Stimulated activated CD4-positive, alpha-beta T cell treated with anti-CD3 and anti-CD28 coated beads, Interleukin-15, amount 100 ng/mL, for 24 hours (primary cell): Measurements from ENCODE around the gene CLEC6A.
"Not testable (repeated sequence)": the region's sequence is repeated elsewhere in the genome, so short reads cannot be mapped to it uniquely, and the experiment has no call there.

Experiments used
- DNase-seq: peaks from one replicate; pipeline ENCODE4 v3.0.0-alpha.2; 2020

Gene CLEC6A

DNA sequence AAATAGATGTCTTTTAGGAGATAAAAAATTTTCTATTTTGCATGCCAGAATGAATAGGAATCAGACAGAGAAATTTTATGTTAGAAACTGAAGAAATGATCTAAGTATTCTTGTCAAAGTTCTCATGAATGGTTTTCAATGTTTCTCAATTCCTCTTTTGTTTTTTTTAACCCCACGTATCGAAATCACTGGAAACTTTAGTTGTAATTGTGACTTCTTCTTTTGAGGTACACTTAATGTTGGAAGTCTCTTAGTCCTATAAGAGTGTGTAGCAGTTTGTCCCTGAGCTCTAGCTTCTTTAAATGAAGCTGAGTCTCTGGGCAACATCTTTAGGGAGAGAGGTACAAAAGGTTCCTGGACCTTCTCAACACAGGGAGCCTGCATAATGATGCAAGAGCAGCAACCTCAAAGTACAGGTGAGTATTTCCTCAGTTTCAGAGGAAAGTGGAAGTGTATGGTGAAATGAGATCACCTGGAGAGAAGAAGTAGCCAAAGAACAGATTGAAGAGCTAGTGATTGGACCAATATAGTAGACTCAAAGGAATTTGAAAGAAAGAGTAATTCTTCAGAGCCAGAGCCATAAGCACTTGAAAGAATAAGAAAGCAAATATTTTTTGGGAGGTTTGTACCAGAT is at the start of gene CLEC6A:
Gene CLEC6A (plus strand): TSS at position 236 of the 634 bp plus-strand sequence. CDS start 150 bp downstream, at position 386.
- no peak for DNase-seq

- DNase-seq = not testable (repeated sequence)
Observed at GRCh38 chr12:8419576-8419975, 36.2 kb upstream of the CLEC6A start.

DNA sequence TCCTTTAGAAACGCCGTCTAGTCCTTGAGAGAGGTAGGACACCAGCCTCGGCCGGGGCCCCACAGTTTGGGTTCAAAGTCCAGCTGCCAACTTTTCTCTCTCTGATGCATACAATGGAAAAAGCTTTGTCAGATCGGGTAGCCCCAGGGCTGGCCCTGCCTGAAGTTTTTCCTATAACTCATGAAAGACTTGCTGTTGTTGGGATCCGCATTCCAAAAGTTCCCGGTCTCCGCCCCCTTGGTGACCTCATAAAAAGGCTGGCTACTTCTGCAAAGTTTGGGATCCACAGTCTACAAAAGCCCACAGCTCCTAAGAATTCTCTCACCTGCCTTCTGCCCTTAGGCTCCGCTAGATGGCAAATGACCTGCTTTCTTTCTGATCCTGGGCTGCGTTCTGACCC is 35.3 kb upstream of the CLEC6A start:
- no peak for DNase-seq

DNA sequence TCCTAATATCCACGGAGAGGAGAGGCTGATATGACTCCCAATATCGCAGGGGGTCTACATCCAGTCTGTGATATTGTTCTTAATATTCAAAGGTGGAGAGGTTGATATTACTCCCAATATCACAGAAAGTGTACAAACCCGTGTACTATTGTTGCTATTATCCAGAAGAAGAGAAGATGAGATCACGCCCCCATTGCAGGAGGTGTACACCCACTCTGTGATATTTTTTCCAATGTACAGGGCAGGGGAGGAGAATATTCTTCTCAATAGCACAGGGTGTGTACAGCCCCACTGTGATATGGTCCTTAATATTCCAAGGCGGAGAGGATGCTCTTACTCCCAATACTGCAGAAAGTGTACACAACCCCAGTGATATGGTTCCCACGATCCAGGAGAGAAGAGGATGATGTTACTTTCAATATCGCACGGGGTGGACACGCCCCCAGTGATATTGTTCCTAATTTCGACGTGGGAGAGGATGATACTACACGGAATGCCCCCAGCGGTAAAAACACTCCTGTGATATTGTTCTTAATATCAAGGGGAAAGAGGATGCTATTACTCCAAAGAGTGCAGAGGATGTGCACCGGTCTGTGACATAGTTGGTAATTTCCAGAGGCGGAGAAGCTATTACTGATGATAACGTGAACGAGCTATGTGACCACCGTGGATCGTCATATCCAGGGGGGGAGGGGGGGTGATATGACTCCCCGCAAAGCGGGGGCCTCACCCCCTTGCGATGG is 11.1 kb upstream of the CLEC6A start:
- DNase-seq = not testable (repeated sequence)

GRCh38 chr12:8445731-8446130 is 10.0 kb upstream of the CLEC6A start:
- no peak for DNase-seq

- no peak for DNase-seq
Observed at GRCh38 chr12:8446642-8447547, 8.9 kb upstream of the CLEC6A start.

- no peak for DNase-seq
Observed at GRCh38 chr12:8449355-8449859, 6.4 kb upstream of the CLEC6A start.

DNA sequence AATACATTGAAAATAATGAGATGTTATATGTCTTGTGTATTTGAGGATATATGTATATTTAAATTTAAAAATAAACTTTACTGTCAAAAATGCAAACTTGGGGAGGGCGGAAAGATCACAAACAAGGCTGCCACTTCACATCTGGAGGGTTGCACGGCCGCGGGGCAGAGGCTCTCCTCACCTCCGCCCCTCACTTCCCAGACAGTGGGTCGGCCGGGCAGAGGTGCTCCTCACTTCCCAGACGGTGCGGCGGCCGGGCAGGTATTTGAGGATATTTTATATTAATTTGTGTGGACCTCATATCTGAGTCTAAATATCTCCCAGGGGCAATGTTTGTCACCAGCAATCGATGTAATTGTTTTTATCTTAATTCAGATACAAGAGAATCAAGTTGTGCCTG is 3.7 kb upstream of the CLEC6A start:
- DNase-seq = no peak

DNA sequence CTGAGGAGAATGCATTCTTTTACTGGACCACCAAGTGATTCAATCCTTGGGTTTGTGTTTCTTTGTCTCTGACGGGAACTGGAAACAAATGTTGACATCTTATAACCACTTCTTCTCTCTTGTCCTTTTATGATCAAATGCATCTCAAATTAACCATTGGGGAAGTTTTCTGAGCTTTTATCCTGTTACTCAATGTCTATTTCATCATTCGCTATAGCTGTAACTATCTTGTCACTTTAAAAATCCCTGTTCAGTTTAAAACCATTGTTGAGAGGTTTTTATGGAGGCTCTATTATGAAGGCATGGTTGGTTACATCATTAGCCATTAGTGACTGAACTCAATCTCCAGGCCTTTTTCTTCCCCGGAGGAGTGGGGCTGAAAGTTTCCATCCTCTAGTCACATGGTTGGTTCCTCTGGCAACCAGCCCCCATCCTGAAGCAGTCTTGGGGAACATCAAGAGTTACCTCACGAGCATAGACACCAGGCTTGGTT is 2.7 kb upstream of the CLEC6A start:
- no peak for DNase-seq

GRCh38 chr12:8453796-8454195 is 2.0 kb upstream of the CLEC6A start:
- DNase-seq = no peak

DNA sequence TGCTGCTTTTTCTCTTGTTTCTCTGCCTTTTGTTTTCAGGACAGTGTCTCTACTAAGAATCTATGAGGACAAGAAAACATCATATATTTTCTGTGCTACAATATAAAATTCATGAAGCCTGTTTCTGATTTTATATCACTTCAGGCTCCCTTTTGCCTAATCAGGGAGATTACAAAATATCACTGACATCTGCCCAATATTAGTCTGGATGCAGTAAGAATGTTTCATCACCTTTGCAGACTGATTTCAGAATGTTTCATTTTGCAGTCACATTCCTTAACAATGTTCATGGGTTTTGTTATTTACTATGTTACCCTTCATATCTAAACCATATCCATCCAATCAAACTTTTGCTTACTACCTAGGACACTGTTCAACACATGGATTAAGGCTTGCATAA is 491 bp upstream of the CLEC6A start:
- DNase-seq = no peak

DNA sequence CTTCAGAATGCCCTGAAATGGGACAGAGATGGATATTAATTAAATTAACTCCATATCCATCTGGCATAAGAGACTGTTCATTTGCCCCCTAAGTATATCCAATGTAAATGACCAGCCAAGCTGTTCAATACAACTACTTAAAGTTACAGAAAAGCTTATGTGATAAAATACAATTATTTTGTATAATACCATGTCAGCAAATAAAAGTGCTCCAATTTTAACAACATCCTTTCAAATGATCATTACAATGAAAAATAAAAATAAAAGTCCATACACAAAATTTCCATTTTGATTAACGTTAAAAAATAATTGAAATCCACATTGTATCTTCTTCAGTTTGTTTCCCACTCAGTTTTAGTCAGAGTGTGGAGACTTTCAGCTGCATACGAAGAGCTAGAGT is 5.7 kb downstream of the CLEC6A start:
- no peak for DNase-seq

DNA sequence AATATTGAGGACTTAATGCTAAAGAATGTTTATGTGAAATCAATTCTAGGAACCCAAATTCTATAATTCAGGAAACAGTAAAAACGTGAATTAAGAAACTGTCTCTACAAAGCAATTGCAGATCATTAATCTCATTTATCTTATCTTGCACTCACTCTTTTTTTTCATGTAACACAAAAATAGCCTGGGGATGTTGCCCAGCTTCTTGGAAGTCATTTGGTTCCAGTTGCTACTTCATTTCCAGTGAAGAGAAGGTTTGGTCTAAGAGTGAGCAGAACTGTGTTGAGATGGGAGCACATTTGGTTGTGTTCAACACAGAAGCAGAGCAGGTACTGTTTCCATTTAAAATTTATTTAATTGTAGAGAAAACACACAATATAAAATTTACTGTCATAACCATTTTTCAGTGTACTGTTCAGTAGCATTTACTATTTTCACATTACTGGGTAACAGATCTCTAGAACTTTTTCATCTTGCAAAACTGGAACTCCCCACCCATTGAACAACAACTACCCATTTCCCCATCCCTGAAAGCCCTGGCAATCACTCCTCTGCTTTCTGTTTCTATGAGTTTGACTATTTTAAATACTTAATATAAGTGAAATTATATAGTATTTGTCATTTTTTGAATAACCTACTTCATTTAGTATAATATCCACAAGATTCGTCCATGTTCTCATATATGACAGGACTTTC is 9.7 kb downstream of the CLEC6A start:
- no peak for DNase-seq

GRCh38 chr12:8466241-8466640 is 10.5 kb downstream of the CLEC6A start:
- DNase-seq = no peak

DNA sequence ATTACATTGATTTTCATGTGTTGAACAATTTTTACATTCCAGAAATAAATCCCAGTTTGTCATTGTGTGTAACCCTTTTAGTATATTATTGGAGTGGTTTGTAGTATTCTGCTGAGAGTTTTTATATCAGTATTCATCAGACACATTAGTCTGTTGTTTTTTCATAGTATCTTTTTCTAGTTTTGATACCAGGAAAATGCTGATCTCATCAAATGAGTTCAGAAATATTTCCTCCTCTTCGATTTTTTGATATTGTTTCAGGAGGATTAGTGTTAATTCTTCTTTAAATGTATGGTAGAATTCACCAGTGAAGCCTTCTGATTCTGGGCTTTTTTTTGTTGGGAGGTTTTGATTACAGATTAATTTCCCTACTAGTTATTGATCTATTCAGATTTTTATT is 15.3 kb downstream of the CLEC6A start:
- no peak for DNase-seq

DNA sequence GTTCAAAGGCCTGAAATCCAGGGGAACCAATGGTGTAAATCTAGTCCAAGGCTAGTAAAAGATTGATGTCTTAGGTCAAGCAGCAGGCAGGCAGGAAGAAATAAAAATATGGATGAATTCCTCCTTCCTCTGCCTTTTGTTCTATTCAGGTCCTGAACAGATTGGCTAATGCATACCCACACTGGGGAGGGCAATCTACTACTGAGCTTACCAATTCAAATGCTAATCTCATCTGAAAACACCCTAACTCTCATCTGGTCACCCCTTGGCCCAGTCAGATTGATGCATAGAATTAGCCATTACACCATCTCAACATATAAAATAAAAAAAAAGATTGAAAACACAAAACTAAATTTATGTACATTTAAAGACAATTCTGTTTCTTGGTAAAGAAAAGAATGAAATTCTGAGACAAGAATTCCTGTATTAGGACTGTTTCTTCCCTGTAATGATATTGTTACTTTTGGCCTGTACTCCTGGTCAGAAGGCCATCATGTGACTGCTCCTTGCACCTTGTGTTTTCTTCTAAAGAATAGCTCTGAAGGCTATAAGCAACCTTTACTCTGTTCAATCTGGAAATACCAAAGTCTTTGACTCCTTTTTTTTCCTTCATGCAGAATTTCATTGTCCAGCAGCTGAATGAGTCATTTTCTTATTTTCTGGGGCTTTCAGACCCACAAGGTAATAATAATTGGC is 19.9 kb downstream of the CLEC6A start:
- DNase-seq = no peak

- no peak for DNase-seq
Observed at GRCh38 chr12:8482571-8483061, 26.9 kb downstream of the CLEC6A start.

- no peak for DNase-seq
Observed at GRCh38 chr12:8483079-8483478, 27.3 kb downstream of the CLEC6A start.

DNA sequence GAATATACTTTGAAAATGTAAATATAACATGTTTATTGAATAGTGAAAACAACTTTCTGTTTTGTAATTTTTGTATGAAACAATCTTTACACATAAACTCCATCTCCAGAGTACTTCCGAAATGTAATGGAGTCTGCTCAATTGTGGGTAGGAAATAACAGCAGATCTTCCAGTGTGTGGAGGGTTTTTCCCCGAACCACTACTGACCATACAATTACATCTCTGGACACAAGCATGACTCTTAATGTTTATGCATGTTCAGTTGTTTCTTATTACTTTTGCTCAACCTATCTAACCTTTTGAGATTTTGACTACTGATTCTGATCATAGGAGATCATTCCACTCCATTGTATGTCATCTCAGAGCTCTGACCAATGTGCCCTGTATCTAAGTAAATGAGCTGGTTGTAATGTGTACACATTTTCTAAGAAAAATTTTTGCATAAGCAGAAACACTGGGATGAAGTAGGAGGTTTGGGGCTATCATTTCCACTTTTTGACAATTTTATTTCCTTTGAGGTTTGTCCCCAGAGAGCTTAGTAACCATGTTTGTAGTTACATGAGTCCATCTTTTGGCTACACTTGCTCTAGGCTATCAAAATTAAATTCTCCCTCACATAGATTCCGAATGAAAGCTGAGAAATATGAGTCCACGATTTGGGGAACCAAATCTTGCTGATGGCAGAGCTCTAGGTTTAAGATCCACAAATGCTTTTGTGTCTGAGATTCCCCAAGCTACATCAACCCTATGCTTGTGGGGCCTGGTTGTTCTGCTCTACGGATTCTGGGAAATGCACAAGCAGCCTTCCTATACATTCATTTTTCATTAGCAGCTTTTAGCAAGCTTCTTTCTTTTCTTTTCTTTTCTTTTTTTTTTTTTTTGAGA is 36.1 kb downstream of the CLEC6A start:
- DNase-seq = no peak

- DNase-seq = peak; percentile 65
Observed at GRCh38 chr12:8493084-8493483, 37.3 kb downstream of the CLEC6A start.

- DNase-seq = not testable (repeated sequence)
Observed at GRCh38 chr12:8495671-8496070, 39.9 kb downstream of the CLEC6A start.
